AG09319 (cell line): ENCODE measurements around the gene HOXA1.

ENCODE experiments used
- DNase-seq: peaks from one replicate; pipeline ENCODE4 v3.0.0-alpha.2; 2010; ENCODE audit warnings: low read depth; ENCODE audit errors: extremely low read depth
- TF ChIP-seq, protein P1 (sequence below): IDR thresholded peaks from 2 replicates; pipeline ENCODE4 v1.5.1; 2011; ENCODE audit warnings: low read depth, mild to moderate bottlenecking, inconsistent platforms, low read length, moderate library complexity

The HOXA1 gene

DNA sequence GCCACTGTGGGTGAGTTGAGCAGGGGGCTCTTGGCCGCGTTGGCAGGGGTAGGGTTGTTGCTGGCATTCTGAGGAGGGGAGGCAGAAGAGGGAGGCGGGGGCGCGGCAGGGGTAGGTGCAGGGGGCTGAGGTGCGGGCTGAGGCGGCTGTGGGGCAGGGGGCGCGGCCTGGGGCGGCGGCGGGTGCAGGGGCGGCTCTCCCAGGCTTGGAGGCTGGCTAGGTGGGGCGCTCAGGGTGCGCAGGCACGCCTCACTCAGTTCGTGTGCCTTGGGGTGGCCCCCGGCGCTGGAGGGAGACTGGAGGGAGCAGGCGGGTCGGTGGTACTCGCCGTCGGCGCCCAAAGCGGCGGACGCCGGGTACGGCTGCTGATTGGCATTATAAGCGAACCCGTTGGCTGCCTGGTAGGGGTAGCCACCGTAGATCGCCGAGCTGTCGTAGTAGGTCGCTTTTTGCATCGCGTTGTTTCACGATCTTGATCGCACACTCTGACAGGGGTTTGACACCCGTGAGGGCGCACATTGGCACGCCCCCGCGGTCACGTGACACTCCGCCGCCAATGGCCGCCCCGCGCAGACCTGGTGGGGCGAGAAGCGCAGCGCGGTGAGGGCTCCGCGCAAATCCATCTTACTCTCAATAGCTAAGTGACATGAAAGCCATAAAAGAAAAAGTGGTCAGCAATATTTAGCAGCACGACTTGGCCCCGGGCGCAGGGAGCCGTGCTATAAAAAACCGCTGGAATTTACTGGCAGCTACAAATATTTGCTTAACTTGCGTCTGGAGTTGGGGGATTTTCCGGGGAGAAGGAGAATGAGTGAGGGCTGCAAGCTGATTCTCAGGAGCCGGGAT lies 14.6 kb upstream of the HOXA1 start:
- no peak for DNase-seq
- TF ChIP-seq, protein P1, sequence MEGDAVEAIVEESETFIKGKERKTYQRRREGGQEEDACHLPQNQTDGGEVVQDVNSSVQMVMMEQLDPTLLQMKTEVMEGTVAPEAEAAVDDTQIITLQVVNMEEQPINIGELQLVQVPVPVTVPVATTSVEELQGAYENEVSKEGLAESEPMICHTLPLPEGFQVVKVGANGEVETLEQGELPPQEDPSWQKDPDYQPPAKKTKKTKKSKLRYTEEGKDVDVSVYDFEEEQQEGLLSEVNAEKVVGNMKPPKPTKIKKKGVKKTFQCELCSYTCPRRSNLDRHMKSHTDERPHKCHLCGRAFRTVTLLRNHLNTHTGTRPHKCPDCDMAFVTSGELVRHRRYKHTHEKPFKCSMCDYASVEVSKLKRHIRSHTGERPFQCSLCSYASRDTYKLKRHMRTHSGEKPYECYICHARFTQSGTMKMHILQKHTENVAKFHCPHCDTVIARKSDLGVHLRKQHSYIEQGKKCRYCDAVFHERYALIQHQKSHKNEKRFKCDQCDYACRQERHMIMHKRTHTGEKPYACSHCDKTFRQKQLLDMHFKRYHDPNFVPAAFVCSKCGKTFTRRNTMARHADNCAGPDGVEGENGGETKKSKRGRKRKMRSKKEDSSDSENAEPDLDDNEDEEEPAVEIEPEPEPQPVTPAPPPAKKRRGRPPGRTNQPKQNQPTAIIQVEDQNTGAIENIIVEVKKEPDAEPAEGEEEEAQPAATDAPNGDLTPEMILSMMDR, result no peak

DNA sequence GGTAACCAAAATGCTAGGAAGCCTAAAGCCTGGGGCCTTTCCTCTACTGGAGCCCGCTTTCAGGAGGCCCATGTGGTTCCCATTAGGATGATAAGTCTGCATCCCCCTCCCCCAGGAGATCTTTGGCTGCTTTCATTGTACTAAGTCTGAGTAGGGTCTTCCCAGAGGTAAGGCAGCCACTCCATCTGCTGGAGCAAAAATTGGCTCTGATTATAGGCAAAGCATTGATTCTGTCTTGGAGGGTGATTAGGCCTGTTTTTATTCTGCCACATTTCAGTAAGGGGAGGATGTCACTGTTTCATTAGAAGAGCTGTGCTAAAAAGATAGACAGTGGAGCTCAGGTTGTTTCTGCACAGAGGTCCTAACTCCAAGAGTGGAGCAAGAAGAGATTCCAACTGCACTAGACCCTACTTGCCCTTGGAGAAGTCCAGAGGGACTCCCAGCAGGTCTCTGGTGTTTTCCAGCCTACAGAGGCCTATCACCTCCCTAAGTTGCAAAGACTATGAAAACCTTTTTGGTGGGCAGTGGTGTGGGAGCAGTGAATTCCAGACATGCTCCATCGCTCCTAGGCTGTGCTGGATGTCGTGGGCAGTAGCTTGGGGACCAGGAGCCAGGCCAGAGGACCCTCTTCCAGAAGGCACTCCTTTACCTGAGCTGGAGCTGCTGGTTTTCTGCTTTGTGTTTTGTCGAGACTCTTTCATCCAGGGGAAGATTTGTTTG lies 13.8 kb upstream of the HOXA1 start:
- TF ChIP-seq, protein P1, result no peak
- no peak for DNase-seq

DNA sequence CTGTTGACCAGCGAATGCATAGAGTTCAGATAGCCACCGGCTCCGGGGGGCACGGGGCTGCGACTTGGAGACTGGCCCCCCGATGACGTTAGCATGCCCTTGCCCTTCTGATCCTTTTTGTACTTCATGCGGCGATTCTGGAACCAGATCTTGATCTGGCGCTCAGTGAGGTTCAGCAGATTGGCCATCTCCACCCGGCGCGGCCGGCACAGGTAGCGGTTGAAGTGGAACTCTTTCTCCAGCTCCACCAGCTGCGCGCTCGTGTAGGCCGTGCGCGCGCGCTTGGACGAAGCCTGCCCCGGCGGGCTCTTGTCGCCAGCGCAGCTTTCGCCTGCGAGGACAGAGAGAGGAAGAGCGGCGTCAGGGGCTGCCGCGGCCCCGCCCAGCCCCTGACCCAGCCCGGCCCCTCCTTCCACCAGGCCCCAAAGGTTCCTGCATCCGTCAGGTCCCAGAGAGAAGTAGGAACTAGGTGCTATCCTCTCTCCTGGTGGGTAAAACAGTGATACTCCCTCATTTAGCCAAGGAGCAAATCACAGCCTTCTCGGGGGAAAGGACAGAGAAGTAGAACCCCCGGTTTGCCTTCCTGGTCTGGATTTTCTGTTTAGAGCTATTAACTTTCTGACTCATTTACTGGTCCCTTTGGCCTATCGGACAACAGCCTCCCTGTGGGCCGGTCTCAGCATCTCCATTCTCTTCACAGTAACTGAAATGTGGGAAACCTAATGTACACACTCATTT lies 12.8 kb upstream of the HOXA1 start:
- TF ChIP-seq, protein P1, result no peak
- no peak for DNase-seq

DNA sequence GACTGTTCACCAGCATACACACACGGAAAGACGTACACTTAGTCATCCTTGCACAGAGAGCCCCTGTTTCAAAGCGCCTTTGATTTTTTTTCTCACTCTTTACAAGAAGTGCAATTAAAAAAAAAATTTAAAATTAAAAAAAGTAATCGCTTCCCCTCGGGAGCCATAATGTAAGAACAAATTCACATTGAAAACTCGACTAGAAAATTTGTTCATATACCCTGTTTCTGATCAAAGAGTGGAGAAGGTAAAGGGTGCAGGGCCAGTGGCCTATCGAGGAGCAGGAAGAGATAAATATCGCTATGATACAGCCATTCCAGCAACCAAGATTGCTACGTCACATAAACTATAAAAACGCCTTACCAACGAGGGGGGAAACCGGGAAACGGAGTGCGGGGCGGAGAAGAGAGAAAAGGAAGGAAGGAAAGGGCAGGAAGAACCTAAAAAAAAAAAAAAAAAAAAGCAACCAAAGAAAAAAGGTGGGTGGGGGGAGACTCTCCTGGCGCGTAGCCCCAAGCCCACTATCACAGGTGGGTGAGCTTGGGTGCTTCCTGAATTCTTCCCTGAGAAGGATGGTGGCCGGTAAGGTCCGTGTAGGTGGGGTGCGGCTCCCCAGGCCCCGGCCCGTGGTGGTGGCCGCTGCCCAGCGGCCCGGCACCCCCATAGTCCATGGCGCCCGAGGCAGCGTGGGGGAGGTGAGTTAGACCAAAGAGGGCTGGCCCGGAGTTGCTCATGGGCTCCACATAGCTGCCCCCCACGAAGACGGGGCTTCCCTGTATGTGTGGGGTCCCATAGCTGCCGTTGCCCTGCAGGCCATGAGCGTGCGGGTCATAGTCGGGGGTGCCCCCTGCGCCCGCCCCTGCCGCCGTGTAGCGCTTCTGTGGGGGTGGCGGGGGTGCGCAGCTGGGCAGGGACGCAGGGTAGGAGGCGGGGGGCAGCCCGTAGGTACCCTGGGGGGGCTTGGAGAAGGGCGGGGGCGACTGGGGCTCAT lies 11.9 kb upstream of the HOXA1 start:
- TF ChIP-seq, protein P1, result no peak
- DNase-seq, result no peak

- no peak for DNase-seq
- TF ChIP-seq, protein P1, result no peak
Observed at GRCh38 chr7:27106901-27107240, 11.1 kb upstream of the HOXA1 start.

DNA sequence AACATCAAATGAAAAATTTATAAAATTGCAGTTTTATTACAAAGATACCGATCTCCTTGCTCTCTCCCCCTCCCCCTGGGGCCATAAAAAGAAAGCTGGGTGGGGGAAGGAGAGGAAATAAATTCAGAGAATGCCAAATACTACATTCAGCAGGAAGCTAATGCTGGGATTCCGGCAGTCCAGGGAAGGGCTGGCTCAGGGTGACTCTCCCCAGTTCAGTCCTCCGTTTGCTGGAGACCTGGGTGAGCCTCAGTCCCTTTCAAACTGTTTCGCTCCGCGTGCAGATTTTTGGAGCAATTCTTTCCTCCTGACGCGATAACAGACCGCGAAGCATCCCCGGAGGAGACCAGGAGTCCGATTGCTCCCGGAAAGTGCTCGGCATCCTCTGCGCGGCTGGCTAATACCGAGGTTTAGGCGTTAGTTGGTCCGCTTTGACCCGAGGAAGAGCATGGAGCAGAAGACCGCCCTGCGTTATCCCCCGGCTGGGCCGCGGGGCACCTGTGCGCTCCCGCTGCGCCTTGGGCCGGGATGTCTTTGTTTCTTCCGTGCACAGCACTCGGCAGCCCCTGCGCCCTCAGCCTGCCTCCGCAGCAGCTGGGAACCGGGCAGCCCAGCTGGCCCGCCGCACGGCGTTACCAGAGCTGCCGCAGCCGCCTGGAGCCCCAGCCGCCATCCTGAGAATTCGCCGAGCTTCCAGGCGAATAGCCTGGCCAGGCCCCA lies 10.5 kb upstream of the HOXA1 start:
- DNase-seq, result no peak
- TF ChIP-seq, protein P1, result no peak
